Fibroblast of skin of scalp (primary cell): Measurements from ENCODE around the gene CGB7.
"Not testable (repeated sequence)": the region's sequence is repeated elsewhere in the genome, so short reads cannot be mapped to it uniquely, and the experiment has no call there.

Experiments used
- DNase-seq: peaks from one replicate; pipeline ENCODE4 v3.0.0-alpha.2; 2013

The CGB7 gene

DNA sequence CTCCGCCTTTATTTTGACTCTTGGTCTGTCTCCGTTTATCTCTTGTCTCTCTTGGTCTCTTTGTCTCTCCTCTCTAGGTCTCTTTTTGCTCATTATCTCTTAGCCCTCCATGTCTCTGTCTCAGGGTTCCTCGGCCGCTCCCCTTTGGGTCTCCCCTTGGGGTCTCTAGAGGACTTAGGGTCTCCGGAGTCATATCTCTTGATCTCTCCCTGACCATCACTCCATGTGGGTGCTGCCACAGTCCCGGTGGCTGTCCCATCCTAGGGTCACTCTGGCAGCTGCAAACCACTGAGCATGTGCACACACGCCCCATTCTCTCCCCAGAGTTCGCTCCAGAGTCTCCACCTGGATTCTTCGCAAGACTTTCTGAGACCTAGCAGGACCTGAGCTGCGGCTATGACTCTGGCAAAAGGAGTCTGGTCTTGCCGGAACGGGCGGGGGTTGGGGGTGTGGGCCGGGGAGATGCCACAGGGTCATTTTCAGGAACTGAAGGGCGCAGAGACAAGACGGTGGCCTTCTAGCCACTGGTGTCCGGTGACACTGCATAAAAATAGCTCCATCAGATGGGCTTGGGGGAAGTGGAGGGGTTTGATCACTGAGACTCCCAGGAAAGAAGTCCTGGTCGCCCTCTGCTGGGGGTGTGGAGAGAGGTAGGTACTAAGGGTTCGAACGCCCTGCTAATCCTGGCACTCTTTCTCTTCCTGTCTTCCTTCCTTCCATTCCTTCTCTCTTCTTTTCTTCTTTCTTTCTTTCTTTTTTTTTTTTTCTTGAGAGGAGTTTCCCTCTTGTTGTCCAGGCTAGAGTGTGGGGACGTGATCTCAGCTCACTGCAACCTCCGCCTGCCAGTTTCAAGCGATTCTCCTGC is 16.2 kb upstream of the CGB7 start:
- peak; percentile 49 for DNase-seq

DNA sequence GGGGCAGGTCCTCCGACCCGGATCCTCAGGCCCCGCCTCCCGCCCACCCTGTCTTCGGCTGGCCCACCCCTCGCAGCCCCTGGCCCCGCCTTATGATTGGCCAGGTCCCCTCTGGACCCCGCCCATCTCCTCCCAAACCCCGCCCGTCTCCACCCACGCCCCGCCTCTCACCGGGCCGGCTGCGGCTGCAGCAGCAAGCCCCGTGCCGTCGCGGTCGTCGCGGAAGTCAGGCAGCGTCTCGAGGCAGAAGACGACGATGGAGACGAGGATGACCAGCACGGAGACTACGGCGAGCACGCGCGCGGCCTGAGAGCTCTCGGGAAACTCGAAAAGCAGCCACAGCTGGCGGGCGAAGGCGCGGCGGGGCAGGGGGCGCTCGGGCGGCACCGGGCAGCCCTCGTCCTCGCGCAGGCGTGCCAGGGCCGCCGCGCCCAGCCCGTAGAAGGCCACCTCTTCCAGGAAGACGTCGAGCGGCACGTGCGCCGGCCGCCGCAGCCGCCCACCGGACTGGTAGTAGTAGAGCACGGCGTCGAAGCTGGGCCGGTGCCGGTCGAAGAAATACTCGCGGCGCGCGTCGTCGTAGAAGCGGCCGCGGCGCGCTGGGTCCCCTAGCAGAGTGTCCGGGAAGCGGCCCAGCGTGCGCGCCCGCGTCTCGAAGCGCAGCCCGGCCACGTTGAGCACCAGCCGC is 14.5 kb upstream of the CGB7 start:
- peak; percentile 11 for DNase-seq

DNA sequence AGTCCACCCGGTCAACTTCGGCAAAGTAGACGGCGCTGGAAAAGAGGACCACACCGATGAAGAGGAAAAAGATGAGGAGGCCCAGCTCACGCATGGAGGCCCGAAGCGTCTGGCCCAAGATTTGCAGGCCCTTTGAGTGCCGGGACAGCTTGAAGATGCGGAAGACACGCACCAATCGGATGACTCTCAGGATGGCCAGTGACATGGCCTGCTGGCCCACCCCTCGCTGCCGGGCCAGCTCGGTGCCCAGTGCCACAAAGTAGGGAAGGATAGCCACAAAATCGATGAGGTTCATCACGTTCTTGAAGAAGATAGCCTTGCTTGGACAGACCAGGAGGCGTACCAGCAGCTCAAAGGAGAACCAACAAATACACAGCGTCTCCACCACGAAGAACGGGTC is 12.9 kb upstream of the CGB7 start:
- DNase-seq: no peak

DNA sequence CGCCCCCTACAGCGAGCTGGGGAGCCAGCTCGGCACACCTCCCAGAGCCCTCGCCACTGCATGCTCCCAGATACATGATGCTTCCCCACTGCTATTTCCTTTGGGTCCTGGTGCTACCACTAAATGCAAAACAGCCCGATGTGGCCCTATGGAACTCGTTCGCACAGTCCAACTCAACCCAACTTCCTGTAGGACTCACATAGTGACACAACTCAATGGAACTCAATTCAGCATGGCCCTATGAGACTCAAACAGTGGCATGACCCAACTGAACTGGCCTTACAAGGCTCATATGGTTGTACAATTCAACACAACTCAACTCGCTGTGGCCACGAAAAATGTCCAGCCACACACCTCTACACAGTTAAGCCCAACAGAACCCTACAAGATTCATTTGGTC is 11.5 kb upstream of the CGB7 start:
- DNase-seq: no peak

DNA sequence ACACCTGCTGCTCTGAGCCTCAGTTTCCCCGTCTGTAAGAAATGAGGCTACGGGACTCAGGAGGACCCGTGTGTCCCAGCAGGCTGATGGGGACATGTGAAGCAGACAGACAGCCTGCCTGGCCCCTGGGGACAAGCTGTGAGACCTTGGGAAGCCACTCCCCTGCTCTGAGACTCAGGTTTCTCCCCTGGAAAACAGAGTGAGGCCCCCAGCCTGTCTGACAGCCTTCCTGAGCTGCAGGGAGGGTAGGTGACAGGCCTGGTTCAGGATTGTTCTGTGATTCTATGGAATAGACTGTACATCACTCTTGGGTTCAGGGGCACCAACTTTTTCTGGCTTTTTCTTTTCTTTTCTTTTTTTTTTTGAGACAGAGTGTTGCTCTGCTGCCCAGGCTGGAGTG is 10.0 kb upstream of the CGB7 start:
- DNase-seq: no peak

DNA sequence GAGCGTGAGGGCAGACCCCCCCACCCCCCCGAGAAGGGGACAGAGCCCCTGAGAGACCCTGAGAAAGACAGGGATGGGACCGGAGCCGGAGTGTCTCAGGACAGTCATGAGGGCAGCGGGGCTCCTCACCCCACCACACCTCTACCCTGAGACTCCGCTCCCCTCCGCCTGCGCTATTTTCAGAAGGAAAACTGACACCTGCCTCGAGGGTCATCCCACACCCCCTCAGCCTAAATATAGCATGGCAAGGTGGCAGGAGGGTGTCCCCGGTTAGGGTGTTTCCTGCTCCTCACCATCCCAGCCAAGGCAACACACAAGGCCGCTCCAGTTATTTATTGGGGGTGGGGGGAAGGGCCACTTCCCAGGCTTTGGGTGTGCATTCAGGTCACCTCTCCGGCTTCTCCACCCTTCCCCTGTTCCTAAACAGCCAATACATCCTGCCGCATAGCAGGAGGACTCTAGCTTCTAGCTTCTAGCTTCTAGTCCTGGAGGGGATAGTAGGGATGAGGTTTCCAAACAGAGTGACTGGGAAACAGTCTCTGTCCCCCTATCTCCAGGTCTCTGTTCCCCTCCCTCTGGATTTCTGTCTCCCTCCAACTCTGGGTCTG is 8.5 kb upstream of the CGB7 start:
- no peak for DNase-seq

DNA sequence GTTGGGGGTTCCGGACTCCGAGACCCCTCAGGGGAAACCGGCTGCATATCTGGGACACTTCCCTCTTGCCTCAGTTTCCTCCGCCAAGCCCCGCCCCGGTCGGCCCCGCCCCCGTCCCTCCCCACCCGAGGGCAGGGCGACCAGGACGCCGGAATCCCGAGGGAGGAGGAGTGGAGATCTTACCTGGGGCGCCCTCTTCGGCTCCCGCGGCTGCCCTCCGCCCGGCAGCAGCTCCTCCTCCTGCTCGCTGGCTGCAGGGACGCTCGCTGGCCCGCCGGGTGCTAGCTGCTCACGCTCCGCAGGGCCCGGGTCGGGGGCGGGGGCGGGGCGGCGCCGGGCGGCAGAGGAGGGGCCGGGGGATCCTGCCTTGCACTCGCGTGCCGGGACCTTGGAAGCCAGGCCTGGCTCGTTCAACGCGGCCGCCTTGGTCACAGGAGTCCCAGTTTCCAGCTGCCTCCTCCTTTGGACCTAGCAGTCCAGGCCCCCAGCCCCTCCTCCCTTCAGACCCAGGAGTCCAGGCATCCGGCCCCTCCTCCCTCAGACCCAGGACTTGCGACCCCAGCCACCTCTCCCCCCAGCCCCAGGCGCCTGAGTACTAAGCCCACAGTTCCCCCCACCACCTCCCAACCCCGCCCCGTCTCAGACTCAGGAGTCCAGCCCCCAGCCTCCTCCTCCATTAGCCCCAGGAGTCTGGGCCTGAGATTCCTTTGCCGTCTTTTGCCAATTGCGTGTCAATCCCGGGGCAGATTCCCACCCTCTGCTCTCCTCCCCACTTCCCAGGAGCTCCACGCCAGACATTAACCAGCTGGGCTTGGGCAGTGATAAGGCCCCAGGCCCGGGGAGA is 7.4 kb upstream of the CGB7 start, which contains the start of gene NTF4:
Gene NTF4, minus strand, starts transcription at position 51 of the 844 bp plus-strand sequence. CDS start 2,821 bp downstream, outside the sequence.
- peak; percentile 54 for DNase-seq

DNA sequence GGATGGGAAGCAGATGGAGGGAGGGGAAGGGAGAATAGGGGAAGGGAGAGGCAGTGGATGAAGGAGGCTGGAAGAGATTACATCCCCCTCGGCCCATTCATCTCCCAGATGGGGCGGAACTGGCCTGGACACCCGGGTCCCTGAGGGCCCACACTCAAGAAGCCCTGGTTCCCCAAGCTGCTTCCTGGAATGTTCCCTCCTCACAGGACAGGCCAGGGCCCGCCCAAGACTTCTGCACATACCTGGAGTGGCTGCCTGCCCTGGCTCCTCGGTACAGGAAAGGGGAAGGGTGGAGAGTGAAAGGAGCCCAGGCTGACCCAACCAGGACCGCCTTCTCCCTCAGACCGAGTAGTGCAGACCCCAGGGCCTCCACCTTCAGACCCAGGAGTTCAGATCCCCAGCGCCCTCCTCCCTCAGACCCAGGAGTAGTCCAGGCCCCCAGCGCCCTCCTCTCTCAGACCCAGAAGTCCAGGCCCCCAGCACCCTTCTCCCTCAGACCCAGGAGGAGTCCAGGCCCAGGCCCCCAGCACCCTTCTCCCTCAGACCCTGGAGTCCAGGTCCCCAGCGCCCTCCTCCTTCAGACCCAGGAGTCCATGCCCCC is 6.6 kb upstream of the CGB7 start:
- no peak for DNase-seq

DNA sequence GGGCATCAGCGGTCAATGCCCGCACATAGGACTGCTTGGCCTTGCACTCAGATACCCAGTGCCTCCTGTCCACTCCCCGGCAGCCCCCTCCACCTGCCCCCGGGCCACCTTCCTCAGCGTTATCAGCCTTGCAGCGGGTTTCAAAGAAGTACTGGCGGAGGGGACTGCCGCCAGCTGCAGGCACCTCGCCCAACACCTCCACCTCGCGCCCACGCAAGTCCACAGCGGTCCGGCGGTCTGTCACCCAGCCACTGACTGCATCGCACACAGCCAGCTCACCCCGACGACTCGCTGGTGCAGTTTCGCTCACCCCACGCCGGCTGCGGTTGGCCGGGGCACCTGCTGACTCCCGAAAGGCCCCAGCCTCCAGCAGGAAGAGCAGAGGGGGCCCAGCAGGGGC is 3.9 kb upstream of the CGB7 start:
- no peak for DNase-seq

DNA sequence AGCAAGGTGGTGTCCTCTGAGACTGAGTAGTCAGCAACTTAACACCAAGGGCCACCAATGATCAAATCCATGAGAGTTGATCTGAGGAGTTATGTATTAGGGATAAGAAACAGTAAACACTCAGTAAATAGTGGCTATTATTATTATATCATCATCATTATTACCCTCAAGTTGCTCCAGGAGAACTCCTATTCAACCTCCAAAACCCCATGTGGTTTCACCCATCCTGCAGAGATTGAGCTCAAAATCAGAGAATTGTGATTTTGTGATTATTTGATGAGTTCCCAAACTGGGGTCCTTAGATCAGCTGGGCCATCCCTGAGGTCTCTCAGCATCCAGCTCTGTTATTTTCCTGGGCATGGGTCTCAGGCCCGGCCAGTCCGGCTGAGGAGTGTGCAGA is 3.5 kb upstream of the CGB7 start:
- DNase-seq: no peak

DNA sequence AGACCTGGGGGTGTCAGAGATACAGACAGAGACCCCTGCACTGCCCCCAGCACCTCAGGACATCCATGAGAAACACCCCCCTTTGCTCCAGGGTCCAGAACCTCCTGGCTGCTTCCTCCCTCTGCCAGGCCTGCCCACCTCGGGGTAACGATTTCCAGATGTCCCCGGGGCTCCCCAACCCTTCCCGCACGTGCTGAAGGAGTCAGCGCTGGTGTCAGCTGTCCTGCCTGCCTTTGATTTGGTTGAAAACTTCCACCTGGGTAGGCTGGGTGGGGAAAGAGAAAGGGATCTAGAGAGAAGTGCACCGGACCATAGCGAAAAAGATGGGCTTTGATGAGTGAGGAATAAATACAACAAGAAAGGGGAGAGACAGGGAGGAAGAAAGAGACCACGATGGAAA is 1.5 kb upstream of the CGB7 start:
- DNase-seq: no peak

DNA sequence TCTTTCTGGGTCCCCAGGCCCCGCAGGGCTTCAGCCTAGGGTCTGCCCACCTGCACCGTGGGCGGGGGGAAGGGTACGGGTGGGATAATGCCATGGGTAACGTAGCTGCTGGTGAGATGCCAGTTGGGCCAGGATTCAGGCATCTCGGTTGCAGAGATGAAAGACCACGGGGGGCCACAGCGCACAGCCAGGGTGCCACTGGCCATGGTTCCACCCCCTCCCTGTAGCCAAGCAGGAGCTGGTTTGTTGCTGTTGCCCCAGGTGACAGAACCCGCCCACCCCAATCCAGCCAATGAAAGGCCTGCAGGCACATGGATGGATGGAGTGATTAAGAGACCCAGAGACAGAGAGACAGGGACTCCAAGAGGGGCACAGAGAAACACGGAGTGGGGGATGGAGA is 1.0 kb upstream of the CGB7 start:
- DNase-seq: peak; percentile 72

DNA sequence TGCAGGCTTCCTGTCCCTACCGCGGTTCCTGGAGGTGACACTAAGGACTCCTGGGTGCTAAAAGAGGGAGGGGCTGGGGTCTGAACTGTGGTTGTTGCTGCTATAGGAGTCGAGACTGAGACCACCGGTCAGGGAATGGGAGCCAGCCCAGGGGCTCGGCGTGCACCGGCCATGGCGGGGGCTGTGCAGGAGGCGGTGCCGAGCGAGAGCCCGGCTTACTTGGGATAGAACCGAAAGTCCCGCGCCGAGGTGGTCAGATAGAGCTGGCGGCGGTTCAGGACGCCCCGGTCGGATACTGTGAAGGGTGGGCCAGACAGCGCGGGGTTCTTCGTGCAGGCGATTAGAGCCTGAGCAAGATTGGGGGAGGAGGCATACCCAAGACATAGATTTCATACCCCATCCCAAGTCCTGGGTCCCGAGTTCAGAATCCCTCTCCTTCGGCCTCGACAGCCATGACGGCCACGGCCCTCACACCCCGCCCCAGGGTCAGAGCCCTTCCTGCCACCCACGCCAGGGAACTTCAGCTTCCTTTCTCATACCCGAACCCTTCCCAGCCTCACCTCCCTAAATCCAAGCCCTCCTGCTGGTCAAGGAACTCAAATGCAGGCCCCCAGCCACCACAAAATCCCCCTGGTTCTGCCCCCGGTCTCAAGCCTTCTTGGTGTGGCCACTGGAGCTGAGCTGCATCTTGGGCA is 500 bp downstream of the CGB7 start:
- not testable (repeated sequence) for DNase-seq

DNA sequence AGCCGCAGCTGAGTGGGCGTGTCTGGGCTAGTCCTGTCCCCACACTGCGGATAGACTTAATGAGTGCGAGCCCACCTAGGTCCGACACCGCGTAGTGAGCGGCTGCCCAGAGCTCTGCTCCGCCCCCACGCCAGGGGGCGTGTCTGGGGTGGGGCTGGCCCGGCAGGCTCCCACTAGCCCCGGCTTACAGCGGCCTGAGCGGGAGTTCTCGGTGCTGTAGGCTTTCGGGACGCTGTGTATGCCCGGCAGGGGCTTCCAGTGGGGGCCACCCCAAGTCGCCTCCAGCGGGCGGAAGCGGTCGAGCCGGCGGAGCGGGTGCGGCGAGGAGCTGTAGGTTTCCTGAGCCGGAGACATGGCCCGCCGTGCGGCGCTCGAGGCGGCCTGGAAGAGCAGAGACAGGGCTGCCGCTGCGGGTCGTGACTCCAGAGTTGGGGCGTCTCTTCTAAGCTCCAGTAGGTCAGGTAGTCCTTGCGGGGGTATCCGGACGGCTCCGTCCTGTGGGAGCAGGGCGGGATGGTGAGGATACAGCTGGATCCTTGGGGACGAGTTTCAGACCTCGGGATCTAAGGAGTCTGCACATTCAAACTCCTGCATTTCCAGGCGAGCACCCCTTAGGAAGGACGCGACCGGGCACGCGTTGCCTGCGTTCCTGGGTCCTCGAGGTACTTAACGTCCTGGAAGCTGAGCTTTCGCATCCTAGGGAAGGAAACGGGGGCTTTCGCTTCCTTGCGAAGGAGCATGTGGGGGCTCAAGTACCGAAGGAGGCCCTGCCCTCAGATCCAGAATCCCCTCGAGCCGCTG is 1.2 kb downstream of the CGB7 start:
- DNase-seq: peak; percentile 55

DNA sequence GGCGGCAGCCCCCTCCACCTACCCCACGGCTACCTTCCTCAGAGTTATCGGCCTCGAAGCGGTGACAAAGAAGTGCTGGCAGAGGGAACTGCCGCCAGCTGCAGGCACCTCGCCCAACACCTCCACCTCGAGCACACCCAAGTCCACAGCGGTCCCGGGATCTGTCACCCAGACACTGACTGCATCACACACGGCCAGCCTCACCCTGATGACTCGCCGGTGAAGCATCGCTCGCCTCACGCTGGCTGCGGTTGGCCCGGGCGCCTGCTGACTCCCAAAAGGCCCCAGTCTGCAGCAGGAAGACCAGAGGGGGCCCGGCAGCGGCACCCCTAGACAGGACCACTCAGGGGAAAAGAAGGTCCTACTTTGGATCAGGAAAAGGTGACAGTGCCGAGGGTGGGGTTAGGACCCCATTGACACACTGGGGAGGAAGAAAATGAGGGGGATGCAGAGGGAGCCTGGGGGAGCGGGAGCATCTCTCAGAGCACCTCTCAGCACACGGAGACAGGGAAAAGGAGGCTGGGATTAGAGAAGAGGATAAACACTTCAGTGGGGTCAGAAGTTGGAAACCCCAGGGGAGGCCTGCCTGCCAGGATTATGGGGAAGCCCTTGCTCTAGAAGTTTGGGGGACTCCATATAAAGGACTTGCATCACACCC is 7.0 kb downstream of the CGB7 start:
- peak; percentile 73 for DNase-seq

DNA sequence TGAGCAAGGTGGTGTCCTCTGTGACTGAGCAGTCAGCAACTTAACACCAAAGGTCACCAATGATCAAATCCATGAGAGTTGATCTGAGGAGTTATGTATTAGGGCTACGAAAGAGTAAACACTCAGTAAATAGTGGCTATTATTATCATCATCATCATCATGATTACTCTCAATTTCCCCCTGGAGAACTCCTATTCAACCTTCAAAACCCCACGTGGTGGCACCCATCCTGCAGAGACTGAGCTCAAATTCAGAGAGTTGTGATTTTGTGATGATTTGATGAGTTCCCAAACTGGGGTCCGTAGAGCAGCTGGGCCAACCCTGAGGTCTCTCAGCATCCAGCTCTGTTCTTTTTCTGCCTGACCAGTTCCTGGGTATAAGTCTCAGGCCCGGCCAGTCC is 7.7 kb downstream of the CGB7 start:
- DNase-seq: not testable (repeated sequence)

DNA sequence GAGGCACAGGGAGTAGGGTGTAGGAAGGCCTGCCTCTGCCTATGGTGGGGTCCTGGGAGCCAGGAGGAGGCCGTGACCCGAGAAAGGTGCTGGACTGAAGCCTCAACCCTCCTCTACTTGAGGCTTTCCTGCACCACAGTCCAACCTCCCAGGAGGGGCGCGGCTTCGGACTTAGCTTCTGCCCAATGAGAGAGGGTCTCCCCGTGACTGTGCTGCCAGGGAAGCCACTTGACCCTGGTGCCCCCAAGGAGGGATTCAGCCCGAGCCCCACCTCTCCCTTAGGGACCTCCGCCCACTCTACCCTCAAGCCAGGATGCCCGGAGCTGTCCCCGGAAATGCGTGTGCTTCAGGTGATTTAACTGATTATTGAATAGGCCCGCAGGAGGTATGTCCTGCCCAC is 8.5 kb downstream of the CGB7 start, which contains the start of gene CGB8:
Gene CGB8, minus strand, starts transcription at position 101 of the 400 bp plus-strand sequence. CDS start 372 bp downstream, outside the sequence.
- not testable (repeated sequence) for DNase-seq

DNA sequence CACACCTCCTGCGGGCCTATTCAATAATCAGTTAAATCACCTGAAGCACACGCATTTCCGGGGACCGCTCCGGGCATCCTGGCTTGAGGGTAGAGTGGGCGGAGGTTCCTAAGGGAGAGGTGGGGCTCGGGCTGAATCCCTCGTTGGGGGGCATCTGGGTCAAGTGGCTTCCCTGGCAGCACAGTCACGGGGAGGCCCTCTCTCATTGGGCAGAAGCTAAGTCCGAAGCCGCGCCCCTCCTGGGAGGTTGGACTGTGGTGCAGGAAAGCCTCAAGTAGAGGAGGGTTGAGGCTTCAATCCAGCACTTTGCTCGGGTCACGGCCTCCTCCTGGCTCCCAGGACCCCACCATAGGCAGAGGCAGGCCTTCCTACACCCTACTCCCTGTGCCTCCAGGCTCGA is 14.0 kb downstream of the CGB7 start, which contains the start of gene CGB5:
Gene CGB5, plus strand, starts transcription at position 301 of the 400 bp plus-strand sequence. CDS start 362 bp downstream, outside the sequence.
- not testable (repeated sequence) for DNase-seq

DNA sequence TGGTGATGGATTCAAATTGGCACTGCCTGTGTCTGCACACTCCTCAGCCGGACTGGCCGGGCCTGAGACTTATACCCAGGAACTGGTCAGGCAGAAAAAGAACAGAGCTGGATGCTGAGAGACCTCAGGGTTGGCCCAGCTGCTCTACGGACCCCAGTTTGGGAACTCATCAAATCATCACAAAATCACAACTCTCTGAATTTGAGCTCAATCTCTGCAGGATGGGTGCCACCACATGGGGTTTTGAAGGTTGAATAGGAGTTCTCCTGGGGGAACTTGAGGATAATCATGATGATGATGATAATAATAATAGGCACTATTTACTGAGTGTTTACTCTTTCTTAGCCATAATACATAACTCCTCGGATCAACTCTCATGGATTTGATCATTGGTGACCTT is 14.9 kb downstream of the CGB7 start:
- not testable (repeated sequence) for DNase-seq

DNA sequence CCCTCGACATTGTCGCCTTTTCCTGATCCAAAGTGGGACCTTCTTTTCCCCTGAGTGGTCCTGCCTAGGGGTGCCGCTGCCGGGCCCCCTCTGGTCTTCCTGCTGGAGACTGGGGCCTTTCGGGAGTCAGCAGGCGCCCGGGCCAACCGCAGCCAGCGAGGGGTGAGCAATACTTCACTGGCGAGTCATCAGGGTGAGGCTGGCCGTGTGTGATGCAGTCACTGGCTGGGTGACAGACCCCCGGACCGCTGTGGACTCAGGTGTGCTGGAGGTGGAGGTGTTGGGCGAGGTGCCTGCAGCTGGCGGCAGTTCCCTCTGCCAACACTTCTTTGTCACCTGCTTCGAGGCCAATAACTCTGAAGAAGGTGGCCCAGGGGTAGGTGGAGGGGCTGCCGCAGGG is 15.4 kb downstream of the CGB7 start:
- DNase-seq: peak; percentile 34
